GM04503 (cell line): ENCODE data around the gene COPB2.
A peak's percentile ranks its signal among the peaks of the same experiment; 100 is the strongest.
"Not testable (repeated sequence)": the region's sequence is repeated elsewhere in the genome, so short reads cannot be mapped to it uniquely, and the experiment has no call there.

Source experiments
- DNase-seq: peaks from one replicate; pipeline ENCODE4 v3.0.0-alpha.2; 2012; ENCODE audit warnings: low read depth

COPB2 gene

DNA sequence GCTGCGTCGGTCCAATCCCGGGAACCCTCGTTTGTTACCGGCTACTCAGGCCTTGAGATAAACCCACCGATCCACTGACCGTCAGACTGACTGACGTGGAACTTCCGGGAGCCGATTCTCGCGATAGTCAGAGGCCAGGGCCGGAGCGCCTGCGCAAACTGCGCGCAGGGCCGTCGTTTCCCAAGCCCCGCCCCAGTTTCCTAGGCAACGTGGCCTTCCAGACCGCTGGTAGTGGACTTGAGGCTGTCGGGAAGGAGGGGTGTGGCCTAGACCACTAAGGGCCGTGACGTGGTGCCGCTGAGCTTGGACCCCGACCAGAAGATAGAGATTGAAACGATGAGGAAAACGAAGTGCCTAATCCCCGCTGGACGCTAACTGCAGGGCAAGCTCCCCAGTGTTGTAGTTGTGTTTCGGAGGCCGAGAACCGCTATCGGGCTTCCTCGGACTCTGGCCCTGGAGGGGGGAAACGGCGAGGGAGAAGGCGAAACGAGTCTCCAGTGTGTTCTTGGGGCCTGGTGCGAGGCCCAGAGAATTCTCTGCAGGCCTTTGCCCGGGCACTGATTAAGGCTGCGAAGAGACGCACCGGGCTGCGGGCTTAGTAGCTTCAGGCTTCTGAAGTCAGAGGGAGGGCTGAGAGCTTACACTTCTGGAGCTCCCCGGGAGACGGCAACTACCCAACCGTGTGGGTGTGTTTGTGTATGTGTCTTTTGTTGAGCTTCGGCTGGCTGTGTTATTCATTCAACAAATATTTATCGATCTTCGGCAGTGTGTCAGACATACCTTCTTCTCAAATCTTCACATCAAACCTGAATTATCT, at the start of gene COPB2:
Gene COPB2 (minus strand): TSS at position 96 of the 817 bp plus-strand sequence. CDS start 97 bp downstream, outside the sequence.
- DNase-seq, result peak; percentile 93

GRCh38 chr3:139434764-139435307, 45.4 kb upstream of the COPB2 start:
- peak; percentile 61 for DNase-seq

DNA sequence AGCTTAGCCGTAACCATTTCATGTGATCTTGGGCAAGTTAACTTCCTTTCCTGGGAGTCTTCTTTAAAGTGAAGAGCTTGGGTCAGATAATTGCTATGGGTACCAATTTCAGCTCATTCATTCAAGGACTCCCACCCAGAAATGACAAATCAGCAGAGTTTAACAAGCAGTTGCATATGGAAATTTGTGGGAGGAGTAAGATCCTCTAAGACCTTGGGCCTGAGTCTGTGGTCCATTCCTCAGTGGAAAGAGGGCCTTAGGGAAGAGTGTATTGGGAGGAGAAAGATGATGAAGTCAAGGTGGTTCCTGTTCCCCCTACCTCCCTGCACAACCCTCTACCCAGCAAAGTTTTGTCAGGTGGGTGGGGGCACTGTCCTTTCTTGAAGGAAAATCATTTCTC, 44.8 kb upstream of the COPB2 start:
- no peak for DNase-seq

- DNase-seq, result no peak
Observed at GRCh38 chr3:139433089-139433488, 43.6 kb upstream of the COPB2 start.

GRCh38 chr3:139430493-139430892, 41.0 kb upstream of the COPB2 start:
- no peak for DNase-seq

DNA sequence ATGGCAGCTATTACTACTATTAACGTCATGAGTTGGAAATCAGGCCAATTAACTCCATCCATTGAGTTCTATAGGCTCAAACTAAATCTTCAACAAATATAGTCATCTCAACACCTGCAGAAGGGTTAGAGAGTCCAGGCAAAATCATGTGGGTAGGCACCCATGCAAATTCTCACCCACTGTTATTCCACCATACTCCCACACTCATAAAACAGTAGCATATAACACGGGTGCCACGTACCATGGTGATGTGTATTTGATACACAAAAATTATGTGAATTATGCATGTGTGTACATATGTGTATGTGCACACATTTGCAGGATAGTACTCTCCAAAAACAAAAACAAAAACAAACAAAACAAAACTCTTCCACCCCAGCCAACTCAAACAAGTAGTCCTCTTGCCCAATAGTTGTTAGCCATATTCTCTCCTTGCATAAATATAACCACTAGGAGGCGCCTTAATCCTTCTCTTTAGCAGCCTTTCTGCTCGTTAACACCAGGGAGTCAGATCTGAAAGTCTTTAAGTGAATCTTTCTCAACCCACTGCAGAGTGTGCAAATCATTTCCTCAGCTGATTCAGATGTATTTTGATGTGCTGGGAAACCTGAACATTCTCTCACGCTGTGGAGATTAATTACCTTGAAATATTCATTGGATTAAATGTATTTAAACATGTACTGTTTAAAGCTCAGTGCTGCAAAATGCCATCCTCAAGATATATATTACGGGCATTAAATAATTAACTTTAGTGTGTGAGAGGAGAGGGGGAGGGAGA, 38.0 kb upstream of the COPB2 start:
- DNase-seq, result peak; percentile 34

GRCh38 chr3:139425745-139426400, 36.4 kb upstream of the COPB2 start:
- DNase-seq, result no peak

- DNase-seq, result no peak
Observed at GRCh38 chr3:139423232-139423631, 33.8 kb upstream of the COPB2 start.

- no peak for DNase-seq
Observed at GRCh38 chr3:139421460-139421859, 32.0 kb upstream of the COPB2 start.

- DNase-seq, result no peak
Observed at GRCh38 chr3:139421040-139421439, 31.6 kb upstream of the COPB2 start.

DNA sequence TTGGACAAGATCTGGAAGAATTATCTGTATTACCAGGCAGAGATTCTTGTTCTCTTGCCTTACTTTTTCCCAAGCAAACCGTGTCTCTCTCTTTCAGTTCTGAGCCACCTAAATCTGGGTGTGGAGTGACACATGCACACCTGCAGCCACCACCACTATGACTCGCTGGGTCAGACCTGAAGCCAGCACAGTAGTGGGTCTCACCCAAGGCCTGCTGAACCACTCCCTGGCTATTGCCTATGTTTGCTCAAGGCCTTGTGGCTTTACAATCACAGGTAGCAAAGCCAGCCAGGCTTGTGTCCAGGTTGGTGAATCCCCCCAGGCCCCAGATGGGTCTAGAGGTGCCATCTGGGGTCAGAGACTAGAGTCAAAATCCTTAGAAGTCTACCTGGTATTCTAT, 28.7 kb upstream of the COPB2 start:
- DNase-seq, result no peak

DNA sequence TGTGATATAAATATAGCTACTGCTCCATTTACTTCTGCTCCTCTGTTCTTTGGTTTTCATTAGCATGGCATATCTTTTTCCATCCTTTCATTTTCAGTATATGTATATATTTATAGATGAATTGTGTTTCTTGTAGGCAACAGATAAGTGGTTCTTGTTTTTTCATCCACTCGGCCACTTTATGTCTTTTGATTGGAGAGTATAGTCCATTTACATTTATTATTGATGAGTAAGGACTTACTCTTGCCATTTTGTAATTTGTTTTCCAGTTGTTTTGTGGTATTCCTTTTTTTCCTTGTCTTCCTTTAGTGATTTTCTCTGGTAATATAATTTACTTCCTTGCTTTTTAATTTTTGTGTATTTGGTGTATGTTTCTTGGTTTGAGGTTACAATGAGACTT, 26.8 kb upstream of the COPB2 start:
- DNase-seq, result no peak

DNA sequence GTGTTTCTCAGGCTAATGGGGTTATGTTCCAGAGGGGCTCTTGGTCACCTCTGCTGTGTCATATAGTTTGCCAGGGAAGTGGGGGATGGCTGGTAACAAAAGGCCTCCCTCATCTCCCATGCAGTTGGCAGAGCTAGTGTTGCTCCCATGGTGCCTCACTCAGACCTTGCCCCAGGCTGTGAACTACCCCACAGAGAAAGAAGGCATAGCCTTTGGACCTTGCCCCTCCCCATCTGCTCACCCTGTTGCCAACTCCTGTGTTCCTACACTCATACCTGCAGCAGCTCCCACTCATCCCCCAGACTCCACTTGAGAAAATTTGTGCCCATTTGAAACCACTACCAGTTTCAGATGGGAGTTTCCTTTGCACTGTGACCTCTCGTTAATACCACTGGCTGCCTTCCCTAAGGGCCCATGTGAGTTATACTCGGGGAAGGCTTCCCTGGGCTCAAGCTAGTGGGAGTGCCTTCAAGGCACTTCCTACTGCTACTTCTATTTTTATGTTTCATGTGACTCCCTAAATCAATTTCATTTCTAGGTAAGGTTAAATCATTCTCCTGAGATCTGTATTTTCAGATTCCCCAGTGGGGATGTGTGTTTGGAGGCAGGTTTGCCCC, 25.3 kb upstream of the COPB2 start:
- no peak for DNase-seq

DNA sequence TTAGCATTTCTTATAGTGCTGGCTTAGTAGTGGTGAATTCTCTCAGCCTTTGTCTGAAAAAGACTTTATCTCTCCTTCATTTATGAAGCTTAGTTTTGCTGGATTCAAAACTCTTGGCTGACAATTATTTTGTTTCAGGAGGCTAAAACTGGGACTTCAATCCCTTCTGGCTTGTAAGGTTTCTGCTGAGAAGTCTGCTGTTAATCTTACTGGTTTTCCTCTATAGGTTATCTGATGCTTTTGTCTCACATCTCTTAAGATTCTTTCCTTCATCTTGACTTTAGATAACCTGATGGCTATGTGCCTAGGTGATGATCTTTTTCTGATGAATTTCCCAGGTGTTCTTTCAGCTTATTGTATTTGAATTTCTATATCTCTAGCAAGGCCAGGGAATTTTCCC, 23.4 kb upstream of the COPB2 start:
- DNase-seq, result not testable (repeated sequence)

DNA sequence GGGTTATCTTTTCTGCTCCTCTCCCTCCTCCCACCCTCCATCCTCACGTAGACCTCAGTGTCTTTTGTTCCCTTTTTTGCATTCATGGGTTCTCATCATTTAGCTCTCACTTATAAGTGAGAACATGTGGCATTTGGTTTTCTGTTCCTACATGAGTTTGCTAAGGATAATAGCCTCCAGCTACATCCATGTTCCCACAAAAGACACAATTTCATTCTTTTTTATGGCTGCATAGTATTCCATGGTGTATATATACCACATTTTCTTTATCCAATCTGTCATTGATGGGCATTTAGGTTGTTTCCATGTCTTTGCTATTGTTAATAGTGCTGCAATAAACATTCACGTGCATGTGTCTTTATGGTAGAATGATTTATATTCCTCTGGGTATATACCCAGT, 11.7 kb upstream of the COPB2 start:
- not testable (repeated sequence) for DNase-seq

- no peak for DNase-seq
Observed at GRCh38 chr3:139396707-139397106, 7.3 kb upstream of the COPB2 start.

- DNase-seq, result no peak
Observed at GRCh38 chr3:139394116-139394515, 4.7 kb upstream of the COPB2 start.

- DNase-seq, result no peak
Observed at GRCh38 chr3:139388821-139389551, 461 bp downstream of the COPB2 start.

DNA sequence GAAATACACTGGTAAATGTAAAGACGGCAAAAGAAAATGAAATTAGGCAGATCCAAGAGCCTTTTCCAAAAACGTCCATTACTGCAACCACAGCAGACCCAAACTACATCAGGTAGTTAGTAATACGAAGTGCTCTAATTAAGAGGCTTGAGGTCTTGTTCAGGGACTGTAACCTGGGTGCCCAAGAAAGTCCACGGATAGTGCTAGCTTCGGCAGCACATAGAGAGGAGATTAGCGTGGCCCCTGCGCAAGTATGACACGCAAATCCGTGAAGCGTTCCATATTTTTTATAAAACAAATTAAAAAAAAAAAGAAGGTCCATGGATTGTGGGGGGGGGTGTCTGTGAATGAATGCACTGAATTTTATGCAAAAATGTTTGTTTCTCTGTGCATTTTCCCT, 1.4 kb downstream of the COPB2 start:
- no peak for DNase-seq

DNA sequence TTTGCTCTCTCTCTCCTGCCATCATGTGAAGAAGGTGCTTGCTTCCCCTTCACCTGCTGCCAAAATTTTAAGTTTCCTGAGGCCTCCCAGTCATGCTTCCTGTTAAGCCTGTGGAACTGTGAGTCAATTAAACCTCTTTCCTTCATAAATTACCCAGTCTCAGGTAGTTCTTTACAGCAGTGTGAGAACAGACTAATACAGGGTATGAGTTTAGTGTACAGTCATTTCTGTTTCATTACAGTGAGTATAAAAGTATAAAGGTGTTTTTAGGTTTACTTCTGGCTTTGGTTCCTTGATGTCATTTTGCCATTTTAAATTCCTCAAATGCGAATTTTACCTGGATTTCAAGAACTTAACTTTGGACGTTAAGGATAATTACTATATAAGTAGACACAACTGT, 7.2 kb downstream of the COPB2 start:
- DNase-seq, result not testable (repeated sequence)

GRCh38 chr3:139380575-139380974, 8.9 kb downstream of the COPB2 start:
- no peak for DNase-seq
